Skeletal muscle tissue (tissue), 4 donors: ENCODE measurements around the gene TMEM107. TPM values are rescaled to one million over a fixed set of nuclear protein-coding genes. Genes with fewer than 3 reads are reported as not detected.
A peak's percentile ranks its signal among the peaks of the same experiment; 100 is the strongest.

ENCODE experiments used
- H3K27ac ChIP-seq: one replicate; pipeline ENCODE4 v1.7.0; 2013; ENCODE audit warnings: mild to moderate bottlenecking, low read depth, low read length, inconsistent platforms
- H3K27me3 ChIP-seq, 3 donors: one replicate each; pipeline ENCODE4 v1.7.0; 2013; ENCODE audit warnings: low read length in 3 of 3; ENCODE audit not compliant: control insufficient read depth in 3 of 3, insufficient read depth in 3 of 3
- H3K36me3 ChIP-seq, 3 donors: one replicate each; pipeline ENCODE4 v1.7.0; 2013; ENCODE audit warnings: low read length in 3 of 3; ENCODE audit not compliant: control insufficient read depth in 3 of 3, insufficient read depth in 3 of 3
- H3K4me1 ChIP-seq, 3 donors: one replicate each; pipeline ENCODE4 v1.7.0; 2013; ENCODE audit warnings: low read length in 3 of 3, mild to moderate bottlenecking in 3 of 3; ENCODE audit not compliant: control insufficient read depth in 3 of 3, insufficient read depth in 3 of 3
- H3K4me3 ChIP-seq, 3 donors: one replicate each; pipeline ENCODE4 v1.7.0; 2013; ENCODE audit warnings: low read length in 3 of 3
- H3K9ac ChIP-seq, 3 donors: one replicate each; pipeline ENCODE4 v1.7.0; 2013; ENCODE audit warnings: low read length in 3 of 3, mild to moderate bottlenecking in 3 of 3, moderate library complexity in 2 of 3, low read depth in 1 of 3
- H3K9me3 ChIP-seq, 3 donors: one replicate each; pipeline ENCODE4 v1.7.0; 2013; ENCODE audit warnings: low read length in 3 of 3; ENCODE audit not compliant: control insufficient read depth in 3 of 3
- total RNA-seq: library from RNA; depleted of rRNA; stranded (reverse); fragments of >200 nt; gene quantifications from one replicate; pipeline ENCODE4 v1.2.3, GENCODE V29; 2014
- donor health status: Osteomylitis.

Gene TMEM107
- total RNA-seq, 1 donor from 2014 or later: 25.1 TPM

DNA sequence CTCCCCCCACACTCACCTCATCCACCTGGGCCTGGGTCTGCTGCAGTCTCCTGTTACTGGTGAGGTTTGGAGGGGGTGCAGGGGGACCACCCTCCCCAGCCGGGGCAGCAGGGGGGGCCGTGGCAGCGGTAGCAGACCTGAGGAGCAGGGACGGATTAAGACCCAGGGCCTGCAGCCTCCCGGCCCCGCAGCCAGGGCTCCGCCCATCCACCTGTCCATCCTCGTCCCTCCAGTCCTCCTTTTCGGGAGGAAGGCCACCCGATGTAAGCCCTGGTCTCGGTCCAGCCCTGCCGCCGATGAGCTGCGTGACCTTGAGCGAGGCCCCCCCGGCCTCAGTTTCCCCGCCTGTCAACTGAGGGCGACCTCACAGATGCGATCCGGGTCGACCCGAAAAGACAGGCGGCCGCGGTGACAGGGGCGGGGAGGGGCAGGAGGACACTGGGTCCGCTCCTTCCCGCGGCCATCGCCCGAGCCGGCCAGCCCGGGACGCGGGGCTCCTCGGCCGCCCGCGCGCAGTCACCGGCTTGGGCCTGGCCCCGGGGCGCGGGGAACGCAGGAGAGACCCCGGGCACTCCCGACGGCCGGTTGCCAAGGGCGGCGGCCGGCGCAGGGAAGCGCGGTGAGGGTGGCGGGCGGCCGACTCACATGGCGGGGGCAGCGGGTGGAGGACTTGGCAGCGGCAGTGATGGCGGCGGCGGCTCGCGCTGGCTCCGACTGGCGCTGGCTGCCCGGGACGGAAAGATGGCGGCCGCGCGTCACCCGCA lies 13.8 kb downstream of the TMEM107 start, which contains the start of gene VAMP2:
VAMP2 (minus strand) TSS at position 716 of the 764 bp plus-strand sequence; CDS start at position 647, 69 bp downstream.
- no peaks in the 10 kb centered on the region for H3K9me3 ChIP-seq
- no peaks in the 10 kb centered on the region for H3K27me3 ChIP-seq
- H3K4me3 ChIP-seq: peak within 1 kb of the TSS; percentile 85 to 96 (median 89)
- H3K27ac ChIP-seq: peak within 1 kb of the TSS; percentile 99
- peaks cover 45 to 57% (median 49%) of the 10 kb centered on the region in 3 donors for H3K4me1 ChIP-seq
- peak within 1 kb of the TSS; percentile 92 to 99 (median 97) for H3K9ac ChIP-seq
- H3K36me3 ChIP-seq: peaks cover 20 to 23% (median 23%) of the 10 kb centered on the region in 3 donors

DNA sequence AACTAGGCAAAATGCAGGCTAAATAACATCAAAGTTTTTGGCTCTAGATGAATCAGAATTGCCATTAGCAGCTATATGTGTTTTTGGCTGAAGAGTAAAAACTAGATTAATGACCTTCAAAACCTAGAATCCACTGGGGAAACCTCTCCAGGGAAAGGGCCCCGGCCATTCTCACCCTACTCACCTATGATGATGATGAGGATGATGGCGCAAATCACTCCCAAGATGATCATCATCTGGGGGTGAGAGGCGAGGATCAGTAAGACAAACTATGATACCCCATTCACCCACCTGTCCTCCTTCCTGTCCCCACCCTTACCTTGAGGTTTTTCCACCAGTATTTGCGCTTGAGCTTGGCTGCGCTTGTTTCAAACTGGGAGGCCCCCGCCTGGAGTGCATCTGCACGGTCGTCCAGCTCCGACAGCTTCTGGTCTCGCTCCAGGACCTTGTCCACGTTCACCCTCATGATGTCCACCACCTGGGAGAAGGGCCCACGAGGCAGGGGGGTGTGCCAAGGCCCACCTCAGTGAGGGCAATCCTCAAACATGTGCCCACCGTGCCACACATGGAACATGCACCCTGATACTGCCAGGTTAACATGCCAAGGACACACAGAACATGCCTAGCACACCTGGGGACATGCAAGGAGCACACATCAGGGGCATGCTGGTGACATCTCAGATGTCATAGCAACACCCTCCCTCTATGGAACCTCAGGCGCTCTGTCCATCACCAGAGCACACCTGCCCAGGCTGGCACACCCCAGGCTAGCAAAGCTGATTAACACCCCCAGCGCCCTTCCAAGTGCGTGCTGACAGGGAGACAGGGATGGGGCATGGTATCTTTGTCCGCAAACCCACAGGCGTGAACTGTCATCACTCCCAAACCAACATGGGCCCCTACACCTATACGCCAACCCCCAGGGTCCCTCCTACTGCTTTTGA lies 14.6 kb downstream of the TMEM107 start:
- Histone ChIP-seq H3K27me3 (no peaks in the 10 kb centered on the region), H3K4me3 (peak overlapping the region; percentile 85 to 96 (median 89)), H3K4me1 (peaks cover 51 to 61% (median 53%) of the 10 kb centered on the region in 3 donors), H3K36me3 (peaks cover 20 to 23% (median 23%) of the 10 kb centered on the region in 3 donors), H3K9me3 (no peaks in the 10 kb centered on the region), H3K9ac (peak overlapping the region; percentile 92 to 99 (median 97)), H3K27ac (peak overlapping the region; percentile 99)

GRCh38 chr17:8160741-8161221 lies 15.4 kb downstream of the TMEM107 start:
- no peaks in the 10 kb centered on the region for H3K9me3 ChIP-seq
- peaks cover 51 to 62% (median 53%) of the 10 kb centered on the region in 3 donors for H3K4me1 ChIP-seq
- H3K9ac ChIP-seq: peak overlapping the region; percentile 62 to 99 (median 92)
- H3K27me3 ChIP-seq: no peaks in the 10 kb centered on the region
- peak overlapping the region in 2 of 3 donors; percentile 52 to 89 for H3K4me3 ChIP-seq
- peaks cover 20 to 25% (median 23%) of the 10 kb centered on the region in 3 donors for H3K36me3 ChIP-seq
- peak overlapping the region; percentile 99 for H3K27ac ChIP-seq

- Histone ChIP-seq H3K36me3 (peaks cover 20 to 26% (median 23%) of the 10 kb centered on the region in 3 donors), H3K4me1 (peaks cover 53 to 67% (median 54%) of the 10 kb centered on the region in 3 donors), H3K9ac (no peak overlapping the region), H3K27ac (no peak overlapping the region), H3K9me3 (no peaks in the 10 kb centered on the region), H3K27me3 (no peaks in the 10 kb centered on the region), H3K4me3 (no peak overlapping the region)
These were observed 16.0 kb downstream of the TMEM107 start for GRCh38 chr17:8160224-8160577.

DNA sequence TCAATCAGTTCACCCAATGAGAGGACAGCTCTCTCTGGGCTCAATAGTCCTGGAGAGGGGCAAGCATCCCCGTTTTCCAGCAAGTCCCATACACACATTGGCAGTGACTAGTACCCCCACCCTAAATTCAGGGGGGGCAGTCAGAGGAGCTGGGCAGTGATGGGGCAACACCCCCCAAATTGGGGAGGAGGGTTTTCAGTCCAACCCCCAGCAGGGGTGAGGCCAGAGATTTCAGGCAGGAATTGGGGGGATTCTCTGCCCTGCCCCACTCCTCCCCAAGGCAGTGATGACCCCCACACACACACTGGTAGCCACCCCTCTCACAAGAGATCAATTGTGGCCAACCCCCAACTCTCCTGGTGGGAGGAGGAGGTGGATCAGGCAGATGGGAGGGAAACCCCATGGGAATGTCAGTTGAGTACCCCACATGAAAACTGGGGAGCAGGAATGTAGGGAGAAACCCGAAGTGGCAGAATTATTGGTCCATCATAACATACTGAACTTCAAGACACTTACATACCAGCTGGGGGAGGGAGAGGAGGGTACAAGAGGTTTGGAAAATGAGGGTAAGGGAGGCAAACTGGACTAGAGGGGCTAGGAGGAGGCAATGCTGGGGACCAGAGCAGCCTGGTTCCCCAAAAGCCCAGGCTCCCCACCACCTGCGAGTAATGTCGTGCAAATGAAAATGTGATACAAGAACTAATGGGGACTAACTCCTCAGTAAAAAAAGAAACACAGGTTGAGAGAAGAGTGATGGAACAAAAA lies 16.5 kb downstream of the TMEM107 start:
- Histone ChIP-seq H3K27ac (peak overlapping the region; percentile 98), H3K4me1 (peaks cover 54 to 63% (median 55%) of the 10 kb centered on the region in 3 donors)

DNA sequence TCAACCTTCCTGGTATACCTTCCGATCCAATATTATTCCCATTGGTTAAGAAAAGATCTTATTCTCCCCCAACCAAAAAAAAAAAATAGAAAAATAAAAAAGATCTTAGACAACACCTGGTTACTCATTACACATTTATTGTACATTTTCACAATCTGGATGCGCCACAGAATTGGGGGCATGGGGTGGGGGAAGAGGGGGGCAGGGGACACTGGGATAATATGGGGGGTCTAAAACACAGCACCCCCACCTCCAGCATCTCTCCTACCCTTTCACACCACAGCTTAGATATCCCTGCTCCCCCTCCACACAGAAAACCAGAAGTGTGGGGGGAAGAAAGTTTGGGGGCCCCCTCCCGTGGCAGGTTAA lies 17.2 kb downstream of the TMEM107 start:
- Histone ChIP-seq H3K27me3 (no peaks in the 10 kb centered on the region), H3K4me3 (no peak overlapping the region), H3K4me1 (peaks cover 51 to 58% (median 51%) of the 10 kb centered on the region in 3 donors), H3K9me3 (no peaks in the 10 kb centered on the region), H3K36me3 (peaks cover 20 to 26% (median 23%) of the 10 kb centered on the region in 3 donors), H3K9ac (peak overlapping the region in 1 of 3 donors; percentile 20), H3K27ac (peak overlapping the region; percentile 98)

More for the DNA sequence above, 16.5 kb downstream of the TMEM107 start:
- H3K36me3 ChIP-seq: peaks cover 20 to 26% (median 23%) of the 10 kb centered on the region in 3 donors
- H3K4me3 ChIP-seq: no peak overlapping the region
- peak overlapping the region in 1 of 3 donors; percentile 20 for H3K9ac ChIP-seq
- H3K27me3 ChIP-seq: no peaks in the 10 kb centered on the region
- no peaks in the 10 kb centered on the region for H3K9me3 ChIP-seq

DNA sequence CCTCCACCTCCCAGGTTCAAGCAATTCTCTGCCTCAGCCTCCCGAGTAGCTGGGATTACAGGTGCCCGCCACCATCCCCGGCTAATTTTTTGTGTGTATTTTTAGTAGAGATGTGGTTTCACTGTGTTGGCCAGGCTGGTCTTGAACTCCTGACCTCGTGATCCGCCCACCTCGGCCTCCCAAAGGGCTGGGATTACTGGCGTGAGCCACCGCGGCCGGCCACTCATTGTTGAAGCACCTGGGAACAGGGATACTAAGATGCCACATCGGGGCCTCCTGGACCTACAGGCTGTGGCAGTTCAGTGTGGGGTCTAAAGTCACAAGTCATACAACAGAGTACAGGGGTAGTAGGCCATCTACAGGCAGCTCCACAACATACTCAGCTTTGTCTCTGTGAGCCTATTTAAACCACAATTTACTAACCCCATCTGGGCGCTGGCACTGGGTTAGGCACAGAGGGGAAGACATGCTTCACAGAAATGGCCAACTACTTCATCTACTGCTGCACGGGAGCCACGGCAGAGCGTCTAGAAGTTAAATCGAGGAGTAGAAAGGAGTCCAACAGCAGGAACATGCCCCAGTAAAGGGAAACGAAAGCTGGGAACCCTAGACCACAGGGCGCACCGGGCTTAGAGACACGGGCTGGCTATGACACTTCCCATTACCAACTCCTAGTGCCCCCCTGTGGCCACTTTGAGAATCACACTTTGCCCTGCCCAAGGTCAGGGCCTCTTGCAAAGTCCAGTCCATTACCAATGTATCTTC lies 17.7 kb downstream of the TMEM107 start:
- H3K4me3 ChIP-seq: peak overlapping the region; percentile 45 to 65 (median 53)
- H3K36me3 ChIP-seq: peaks cover 20 to 26% (median 24%) of the 10 kb centered on the region in 3 donors
- H3K27me3 ChIP-seq: no peaks in the 10 kb centered on the region
- peak overlapping the region; percentile 23 to 80 (median 72) for H3K9ac ChIP-seq
- H3K9me3 ChIP-seq: no peaks in the 10 kb centered on the region
- H3K27ac ChIP-seq: peak overlapping the region; percentile 98
- H3K4me1 ChIP-seq: peaks cover 51 to 57% (median 51%) of the 10 kb centered on the region in 3 donors

DNA sequence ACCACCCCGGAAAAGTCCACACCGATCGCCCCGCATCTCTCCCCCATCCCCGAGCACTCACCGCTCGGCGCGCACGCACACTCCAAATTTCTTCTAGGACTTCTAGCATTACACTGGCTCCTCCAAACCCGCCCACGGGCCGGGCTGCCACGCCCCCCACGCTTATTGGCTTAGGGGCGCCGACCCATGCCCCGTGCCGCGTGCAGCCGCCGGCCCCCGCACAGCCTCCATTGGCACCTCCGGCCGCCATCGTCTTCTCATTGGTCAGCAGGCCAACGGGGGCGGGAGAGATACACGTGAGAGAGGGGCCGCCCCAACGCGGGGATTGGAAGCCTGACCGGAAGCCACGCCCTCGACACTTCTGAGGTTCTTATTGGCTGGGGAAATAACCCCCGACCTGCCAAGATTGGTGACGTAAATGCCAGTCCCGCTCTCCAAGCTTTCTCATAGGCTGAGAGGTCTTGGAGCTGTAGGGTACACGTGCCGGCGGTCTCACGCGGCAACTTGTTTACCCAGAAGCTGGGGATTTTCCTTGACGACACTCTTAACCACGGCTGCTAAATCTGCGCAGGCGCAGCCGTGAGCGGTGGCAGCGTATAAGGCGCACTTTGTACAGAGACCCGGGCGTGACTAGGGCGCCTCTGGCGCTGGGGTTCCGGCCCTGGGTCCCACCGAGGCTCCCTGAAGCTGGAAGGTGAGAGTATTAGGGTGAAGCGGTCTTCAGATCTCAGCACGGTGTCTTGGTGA lies 19.8 kb downstream of the TMEM107 start:
- H3K27me3 ChIP-seq: no peaks in the 10 kb centered on the region
- H3K4me3 ChIP-seq: peak overlapping the region; percentile 98 to 100 (median 99)
- H3K9ac ChIP-seq: peak overlapping the region; percentile 100
- H3K9me3 ChIP-seq: no peaks in the 10 kb centered on the region
- peaks cover 51 to 63% (median 57%) of the 10 kb centered on the region in 3 donors for H3K4me1 ChIP-seq
- H3K36me3 ChIP-seq: peaks cover 20 to 26% (median 25%) of the 10 kb centered on the region in 3 donors
- peak overlapping the region; percentile 100 for H3K27ac ChIP-seq
